Neuronal stem cell (in vitro differentiated cells): ENCODE results near the gene TSPYL6. TPM values are rescaled to one million over a fixed set of nuclear protein-coding genes. Genes with fewer than 3 reads are reported as not detected.
A peak's percentile ranks its signal among the peaks of the same experiment; 100 is the strongest.

Experiments
- DNase-seq: peaks from one replicate; pipeline ENCODE4 v3.0.0-alpha.2; 2013; ENCODE audit warnings: low spot score
- H2AFZ ChIP-seq: one replicate; pipeline ENCODE4 v1.6.1; 2013; ENCODE audit warnings: mild to moderate bottlenecking, low read length, inconsistent platforms
- H2AK5ac ChIP-seq: 2 replicates; pipeline ENCODE4 v1.6.1; 2013; ENCODE audit warnings: low read depth, mild to moderate bottlenecking, inconsistent platforms, low read length, moderate library complexity, mixed read lengths
- H2BK120ac ChIP-seq: 2 replicates; pipeline ENCODE4 v1.6.1; 2013; ENCODE audit warnings: low read depth, mild to moderate bottlenecking, inconsistent platforms, low read length, moderate library complexity, mixed read lengths
- H2BK12ac ChIP-seq: one replicate; pipeline ENCODE4 v1.6.1; 2013; ENCODE audit warnings: low read length, inconsistent platforms
- H2BK15ac ChIP-seq: 2 replicates; pipeline ENCODE4 v1.6.1; 2013; ENCODE audit warnings: mild to moderate bottlenecking, low read length, inconsistent platforms, mixed read lengths
- H2BK5ac ChIP-seq: one replicate; pipeline ENCODE4 v1.6.1; 2013; ENCODE audit warnings: inconsistent platforms, mild to moderate bottlenecking, low read length, moderate library complexity
- H3K14ac ChIP-seq: one replicate; pipeline ENCODE4 v1.6.1; 2013; ENCODE audit warnings: low read length, inconsistent platforms
- H3K18ac ChIP-seq: 2 replicates; pipeline ENCODE4 v1.6.1; 2013; ENCODE audit warnings: low read length, inconsistent platforms
- H3K23ac ChIP-seq: 2 replicates; pipeline ENCODE4 v1.6.1; 2013; ENCODE audit warnings: low read depth, mild to moderate bottlenecking, mixed read lengths, low read length, inconsistent platforms; ENCODE audit not compliant: poor library complexity
- H3K27ac ChIP-seq: replicated peaks from 3 replicates; pipeline ENCODE4 v1.5.1; 2013; ENCODE audit warnings: low read length, inconsistent platforms
- H3K27me3 ChIP-seq, 3 experiments: 2 replicates each; pipeline ENCODE4 v1.6.1; 2013; ENCODE audit warnings: low read length in 3 of 3, mild to moderate bottlenecking in 2 of 3, inconsistent platforms in 1 of 3, low read depth in 1 of 3, mixed read lengths in 1 of 3, moderate library complexity in 1 of 3; ENCODE audit not compliant: control insufficient read depth in 3 of 3, insufficient read depth in 3 of 3
- H3K36me3 ChIP-seq, 2 donors: replicated peaks in 1 of 2; 2 replicates each; pipeline ENCODE4 v1.6.1; 2013; ENCODE audit warnings: low read length in 2 of 2; ENCODE audit not compliant: control insufficient read depth in 2 of 2, insufficient read depth in 2 of 2
- H3K4ac ChIP-seq: 2 replicates; pipeline ENCODE4 v1.6.1; 2013; ENCODE audit warnings: inconsistent platforms, mild to moderate bottlenecking, low read length, moderate library complexity
- H3K4me1 ChIP-seq, 2 donors: 1 replicate in 1 of 2; 2 replicates in 1 of 2; pipeline ENCODE4 v1.6.1; 2013; ENCODE audit warnings: low read length in 2 of 2, low read depth in 1 of 2; ENCODE audit not compliant: control insufficient read depth in 2 of 2, insufficient read depth in 1 of 2
- H3K4me2 ChIP-seq: one replicate; pipeline ENCODE4 v1.6.1; 2013; ENCODE audit warnings: mild to moderate bottlenecking, low read length, inconsistent platforms; ENCODE audit not compliant: insufficient read depth, poor library complexity, severe bottlenecking
- H3K4me3 ChIP-seq, 2 donors: 2 replicates each; pipeline ENCODE4 v1.5.1; 2013; ENCODE audit warnings: low read length in 2 of 2, mild to moderate bottlenecking in 2 of 2, inconsistent platforms in 1 of 2, moderate library complexity in 1 of 2
- H3K79me1 ChIP-seq: one replicate; pipeline ENCODE4 v1.6.1; 2013; ENCODE audit warnings: low read depth, mild to moderate bottlenecking, inconsistent platforms, low read length, moderate library complexity
- H3K9ac ChIP-seq: one replicate; pipeline ENCODE4 v1.6.1; 2013; ENCODE audit warnings: mild to moderate bottlenecking, low read depth, low read length, inconsistent platforms; ENCODE audit not compliant: poor library complexity
- H3K9me3 ChIP-seq, 2 donors: replicated peaks in 1 of 2; 2 replicates each; pipeline versions ENCODE3 to v1.6.1; 2013; ENCODE audit warnings: low read length in 2 of 2, mild to moderate bottlenecking in 2 of 2, inconsistent platforms in 1 of 2, low read depth in 1 of 2, mixed read lengths in 1 of 2, moderate library complexity in 1 of 2; ENCODE audit not compliant: control insufficient read depth in 2 of 2, insufficient read depth in 1 of 2
- H4K8ac ChIP-seq: one replicate; pipeline ENCODE4 v1.6.1; 2013; ENCODE audit warnings: low read depth, mild to moderate bottlenecking, inconsistent platforms, low read length, moderate library complexity
- H4K91ac ChIP-seq: one replicate; pipeline ENCODE4 v1.6.1; 2013; ENCODE audit warnings: low read length, low read depth, mild to moderate bottlenecking, inconsistent platforms; ENCODE audit not compliant: poor library complexity
- WGBS, 2 donors: extraction: QIAGEN DNeasy Blood & Tissue Kit; methylation state at CpG; one replicate each; pipeline ENCODE4 v1.1.7; 2013; ENCODE audit warnings: missing lambda C conversion rate in 2 of 2, mixed read lengths in 1 of 2; ENCODE audit not compliant: insufficient read length in 2 of 2, insufficient replicate concordance in 1 of 2; ENCODE audit errors: extremely low coverage in 2 of 2; 5-methylcytosine and 5-hydroxymethylcytosine counted together
- polyA plus RNA-seq, 2 experiments: library from polyadenylated mRNA; stranded (reverse); fragments of 200-250 nt; gene quantifications; one replicate each; pipeline ENCODE4 v1.2.3, GENCODE V29; 2013

Gene TSPYL6
- not detected for polyA plus RNA-seq (2013, experiment 1 of 2)
- polyA plus RNA-seq (2013, experiment 2 of 2), result not detected

DNA sequence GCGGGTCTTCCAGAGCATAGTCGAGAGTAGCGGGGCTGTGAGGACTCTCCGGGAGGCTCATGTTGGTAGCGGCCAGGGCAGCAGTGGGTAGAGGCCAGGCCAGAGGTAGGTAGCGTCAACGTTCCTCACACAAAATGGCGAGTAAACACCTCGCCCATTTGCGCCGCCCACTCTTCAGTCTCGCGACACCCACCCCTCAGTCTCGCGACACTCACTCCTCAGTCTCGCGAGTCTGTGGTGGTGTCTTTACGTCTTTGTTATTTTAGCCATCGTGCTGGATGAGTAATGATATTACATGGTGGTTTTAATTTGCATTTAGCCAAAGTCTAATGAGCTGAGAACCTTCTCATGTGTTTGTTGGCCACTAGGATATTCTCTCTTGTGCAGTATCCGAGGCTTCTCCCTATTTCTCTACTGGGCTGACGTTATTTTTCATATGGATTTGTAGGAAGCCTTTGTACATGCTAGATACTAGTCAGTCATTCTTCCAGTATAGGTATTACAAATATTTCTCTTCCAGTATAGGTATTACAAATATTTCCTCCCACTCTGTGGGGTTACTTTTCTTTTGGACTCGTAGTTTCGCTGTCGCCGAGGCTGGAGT, at the start of gene TSPYL6:
Gene TSPYL6, minus strand, starts transcription at position 139 of the 604 bp plus-strand sequence. Its CDS starts 78 bp downstream, at position 61.
- Histone ChIP-seq H3K4me2 (no peak within 1 kb of the TSS), H3K9me3 (no peaks in the 10 kb centered on the region), H3K4me3 (no peak within 1 kb of the TSS), H2AFZ (no peak within 1 kb of the TSS), H3K9ac (no peak within 1 kb of the TSS), H3K4ac (no peak within 1 kb of the TSS), H3K27ac (no peak within 1 kb of the TSS), H3K79me1 (no peaks in the 10 kb centered on the region), H3K27me3 (no peaks in the 10 kb centered on the region), H2BK5ac (no peak within 1 kb of the TSS), H4K91ac (no peak within 1 kb of the TSS), H2BK15ac (no peak within 1 kb of the TSS), H2BK120ac (no peak within 1 kb of the TSS), H3K14ac (no peak within 1 kb of the TSS), H3K36me3 (no peaks in the 10 kb centered on the region), H3K23ac (peak within 1 kb of the TSS; percentile 23), H2BK12ac (no peak within 1 kb of the TSS), H3K4me1 (peaks cover 2 to 10% of the 10 kb centered on the region in 2 donors), H2AK5ac (no peak within 1 kb of the TSS), H4K8ac (no peak within 1 kb of the TSS), H3K18ac (no peak within 1 kb of the TSS)
- no peak for DNase-seq
- WGBS, 2 donors, result no CpG with 5 or more reads among the region's 25 CpGs

DNA sequence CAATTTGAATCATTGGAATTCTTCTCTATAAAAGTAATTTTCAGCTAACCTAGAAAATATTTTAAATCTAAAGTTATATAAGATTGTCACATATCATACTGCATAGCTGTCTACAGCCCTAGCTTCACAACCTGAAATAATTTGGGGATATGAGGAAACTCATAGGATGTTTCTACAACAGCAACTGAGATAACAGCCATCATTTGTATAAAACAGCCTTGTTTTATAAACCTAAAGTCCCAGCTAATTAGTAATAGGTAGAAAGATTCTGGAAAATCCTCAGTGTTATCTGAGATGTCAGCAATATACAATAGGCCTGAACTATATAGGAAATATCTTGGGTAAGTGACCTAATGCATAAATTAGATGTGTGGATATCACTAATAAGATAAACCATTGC, 47.6 kb upstream of the TSPYL6 start:
- no peak overlapping the region for H3K18ac ChIP-seq
- no peaks in the 10 kb centered on the region for H3K79me1 ChIP-seq
- H3K9me3 ChIP-seq, result no peaks in the 10 kb centered on the region
- no peak overlapping the region for H2AFZ ChIP-seq
- no peak overlapping the region for H3K9ac ChIP-seq
- no peak overlapping the region for H3K27ac ChIP-seq
- H2AK5ac ChIP-seq, result no peak overlapping the region
- H2BK15ac ChIP-seq, result no peak overlapping the region
- H3K4ac ChIP-seq, result no peak overlapping the region
- H3K36me3 ChIP-seq, result peaks cover 0 to 2% of the 10 kb centered on the region in 2 donors
- no peak overlapping the region for H2BK120ac ChIP-seq
- no peaks in the 10 kb centered on the region for H3K4me1 ChIP-seq
- no peak overlapping the region for H3K4me3 ChIP-seq
- no peak overlapping the region for H3K14ac ChIP-seq
- H2BK5ac ChIP-seq, result no peak overlapping the region
- no peak overlapping the region for H3K4me2 ChIP-seq
- H3K23ac ChIP-seq, result no peak overlapping the region
- no peaks in the 10 kb centered on the region for H3K27me3 ChIP-seq
- no peak overlapping the region for H2BK12ac ChIP-seq
- H4K8ac ChIP-seq, result no peak overlapping the region
- DNase-seq, result no peak
- no peak overlapping the region for H4K91ac ChIP-seq

DNA sequence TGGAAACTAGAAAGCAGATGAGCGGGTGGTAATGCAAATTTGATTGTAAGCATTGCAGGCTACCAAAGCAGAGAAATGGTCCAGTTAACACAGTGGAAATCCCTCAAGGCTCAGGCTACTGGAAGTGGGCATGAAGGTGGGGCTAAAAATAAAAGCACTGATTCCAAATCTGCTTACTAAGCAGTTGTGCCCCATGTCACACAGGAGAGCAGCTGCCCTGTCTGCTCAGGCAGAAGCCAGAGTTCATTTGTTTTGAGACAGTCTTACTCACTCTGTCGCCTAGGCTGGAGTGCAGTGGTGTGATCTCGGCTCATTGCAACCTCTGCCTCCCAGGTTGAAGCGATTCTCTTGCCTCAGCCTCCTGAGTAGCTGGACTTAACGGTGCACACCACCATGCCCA, 42.5 kb upstream of the TSPYL6 start:
- Histone ChIP-seq H3K4me3 (no peak overlapping the region), H3K4me2 (no peak overlapping the region), H2AK5ac (no peak overlapping the region), H3K79me1 (no peaks in the 10 kb centered on the region), H3K23ac (no peak overlapping the region), H2BK120ac (no peak overlapping the region), H2AFZ (no peak overlapping the region), H2BK12ac (no peak overlapping the region), H3K4me1 (no peaks in the 10 kb centered on the region), H4K91ac (no peak overlapping the region), H2BK5ac (no peak overlapping the region), H3K9ac (no peak overlapping the region), H3K14ac (no peak overlapping the region), H4K8ac (no peak overlapping the region), H3K27ac (no peak overlapping the region), H3K9me3 (no peaks in the 10 kb centered on the region), H3K4ac (no peak overlapping the region), H3K36me3 (peaks cover 0 to 2% of the 10 kb centered on the region in 2 donors), H2BK15ac (no peak overlapping the region), H3K27me3 (no peaks in the 10 kb centered on the region), H3K18ac (no peak overlapping the region)
- no CpG with 5 or more reads among the region's 5 CpGs for WGBS, 2 donors
- no peak for DNase-seq

DNA sequence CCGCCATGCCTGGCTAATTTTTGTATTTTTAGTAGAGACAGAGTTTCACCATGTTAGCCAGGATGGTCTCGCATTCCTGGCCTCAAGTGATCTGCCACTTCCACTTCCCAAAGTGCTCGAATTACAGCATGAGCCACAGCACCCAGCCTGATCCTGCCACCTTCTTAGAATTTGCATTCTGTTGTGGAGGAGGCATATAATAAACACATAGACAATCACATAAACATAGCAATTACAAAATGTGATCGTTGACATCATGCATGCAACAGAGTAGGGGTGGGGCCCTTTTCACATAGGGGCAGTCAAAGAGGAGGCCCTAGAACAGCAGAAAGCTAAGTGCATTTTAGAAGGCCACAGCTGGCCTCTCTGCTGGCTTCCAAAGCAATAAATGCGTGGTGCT, 39.9 kb upstream of the TSPYL6 start:
- no peak for DNase-seq
- WGBS, 2 donors, result no CpG with 5 or more reads among the region's 5 CpGs
- Histone ChIP-seq H2AK5ac (no peak overlapping the region), H4K8ac (no peak overlapping the region), H3K9me3 (no peaks in the 10 kb centered on the region), H3K27ac (no peak overlapping the region), H3K4me2 (no peak overlapping the region), H3K36me3 (no peaks in the 10 kb centered on the region), H3K4me3 (no peak overlapping the region), H3K14ac (no peak overlapping the region), H2BK120ac (no peak overlapping the region), H3K79me1 (no peaks in the 10 kb centered on the region), H4K91ac (no peak overlapping the region), H2BK5ac (no peak overlapping the region), H3K4me1 (no peaks in the 10 kb centered on the region), H2BK15ac (no peak overlapping the region), H3K4ac (no peak overlapping the region), H3K23ac (no peak overlapping the region), H3K27me3 (no peaks in the 10 kb centered on the region), H2BK12ac (no peak overlapping the region), H2AFZ (no peak overlapping the region), H3K9ac (no peak overlapping the region), H3K18ac (no peak overlapping the region)
